ENCODE data around the gene GALNTL6. TPM values are rescaled to one million over a fixed set of nuclear protein-coding genes. Genes with fewer than 3 reads are reported as not detected.

The GALNTL6 gene
- 10 to 100 TPM in 1 of 6 donors, under 1 TPM in 1, not detected in 4; 0.26 to 18.9 TPM for total RNA-seq

- Histone ChIP-seq H3K27me3 (peaks cover 0 to 12% (median 8%) of the 10 kb centered on the region in 4 donors), H3K4me1 (peaks cover 11 to 23% (median 17%) of the 10 kb centered on the region in 4 donors), H3K36me3 (no peaks in the 10 kb centered on the region), H3K4me3 (peak within 1 kb of the TSS in 3 of 4 donors; percentile 17 to 47 (median 46)), H3K27ac (no peak within 1 kb of the TSS), H3K9me3 (no peaks in the 10 kb centered on the region)
- ATAC-seq (ENCODE audit: low FRiP score in 2 of 2): peak; percentile 56 to 67
- TF ChIP-seq POLR2AphosphoS5 (IDR thresholded peaks at IDR 0.05) (no peak), CTCF (IDR thresholded peaks at IDR 0.05) (no peak), EP300 (IDR thresholded peaks at IDR 0.05) (no peak), POLR2A (IDR thresholded peaks at IDR 0.05) (no peak)
- 4 to 7% methylated on average over 18 to 62 of the region's 83 CpGs for WGBS, 2 donors
- DNase-seq: peak in 1 of 2 donors; percentile 84
Measured at GRCh38 chr4:171812665-171813525, at the start of gene GALNTL6. GALNTL6 (plus strand) TSS chr4:171813404.

GRCh38 chr4:171765514-171765913 lies 47.7 kb upstream of the GALNTL6 start:
- no peaks in the 10 kb centered on the region for H3K36me3 ChIP-seq
- H3K4me1 ChIP-seq: no peaks in the 10 kb centered on the region
- H3K9me3 ChIP-seq: no peaks in the 10 kb centered on the region
- no peak overlapping the region for H3K4me3 ChIP-seq
- DNase-seq (no peak), ATAC-seq (ENCODE audit: low FRiP score in 2 of 2) (no peak)
- no peak for TF ChIP-seq POLR2A (IDR thresholded peaks at IDR 0.05)
- TF ChIP-seq EP300 (IDR thresholded peaks at IDR 0.05): no peak
- no peak for TF ChIP-seq POLR2AphosphoS5 (IDR thresholded peaks at IDR 0.05)
- no peak for TF ChIP-seq CTCF (IDR thresholded peaks at IDR 0.05)
- H3K27ac ChIP-seq: no peak overlapping the region
- H3K27me3 ChIP-seq: no peaks in the 10 kb centered on the region

GRCh38 chr4:171774642-171775190 lies 38.5 kb upstream of the GALNTL6 start:
- 89 to 90% methylated on average over 6 of the region's 6 CpGs for WGBS, 2 donors
- Histone ChIP-seq H3K36me3 (no peaks in the 10 kb centered on the region), H3K4me3 (no peak overlapping the region), H3K27me3 (no peaks in the 10 kb centered on the region), H3K4me1 (no peaks in the 10 kb centered on the region), H3K9me3 (no peaks in the 10 kb centered on the region), H3K27ac (no peak overlapping the region)
- TF ChIP-seq POLR2A (IDR thresholded peaks at IDR 0.05): no peak
- no peak for TF ChIP-seq POLR2AphosphoS5 (IDR thresholded peaks at IDR 0.05)
- TF ChIP-seq CTCF (IDR thresholded peaks at IDR 0.05): no peak
- TF ChIP-seq EP300 (IDR thresholded peaks at IDR 0.05): no peak
- ATAC-seq (ENCODE audit: low FRiP score in 2 of 2) (no peak), DNase-seq (no peak)

GRCh38 chr4:171779301-171779700 lies 33.9 kb upstream of the GALNTL6 start:
- H3K4me3 ChIP-seq: no peak overlapping the region
- peaks cover 0 to 6% (median 3%) of the 10 kb centered on the region in 4 donors for H3K9me3 ChIP-seq
- DNase-seq (no peak), ATAC-seq (ENCODE audit: low FRiP score in 2 of 2) (no peak)
- no peak overlapping the region for H3K27ac ChIP-seq
- TF ChIP-seq EP300 (IDR thresholded peaks at IDR 0.05) (no peak), CTCF (IDR thresholded peaks at IDR 0.05) (no peak), POLR2A (IDR thresholded peaks at IDR 0.05) (no peak), POLR2AphosphoS5 (IDR thresholded peaks at IDR 0.05) (no peak)
- 87 to 95% methylated on average over 5 of the region's 5 CpGs for WGBS, 2 donors
- H3K36me3 ChIP-seq: no peaks in the 10 kb centered on the region
- no peaks in the 10 kb centered on the region for H3K27me3 ChIP-seq
- no peaks in the 10 kb centered on the region for H3K4me1 ChIP-seq
